ENCODE measurements around the gene LLGL1. TPM values are rescaled to one million over a fixed set of nuclear protein-coding genes. Genes with fewer than 3 reads are reported as not detected.

LLGL1 gene
- total and polyA plus RNA-seq, 7 experiments from 2014 or later = 0.89 to 21.6 (median 13.6) TPM

- H3K9me3 ChIP-seq (ENCODE audit: control insufficient read depth in 2 of 3, low read length in 3 of 3) = no peaks in the 10 kb centered on the region
- H3K27ac Mint-ChIP-seq = peak overlapping the region in 1 of 9 donors; percentile 25
- ChIA-PET POLR2A (interaction anchor here (0.9 kb wide), 1 partner anchor 26 kb away, joined by 3 read pairs; no protein-coding TSS in a partner anchor), CTCF (no interaction called here)
- intact Hi-C loops (cut with micrococcal nuclease) = no loop called here
- peaks cover 3 to 10% (median 8%) of the 10 kb centered on the region in 7 donors for H3K4me1 Mint-ChIP-seq
- DNase-seq = no peak
- ATAC-seq = no peak
- H3K27ac ChIP-seq (ENCODE audit: low read depth, low read length) = no peak overlapping the region
- H3K9me3 Mint-ChIP-seq = no peaks in the 10 kb centered on the region
- peaks cover 5 to 23% (median 9%) of the 10 kb centered on the region in 5 donors for H3K36me3 Mint-ChIP-seq
- no peak overlapping the region for H3K4me3 ChIP-seq (ENCODE audit: low read length)
- H3K27me3 ChIP-seq (ENCODE audit: control insufficient read depth in 2 of 2, insufficient read depth in 2 of 2, low read length in 2 of 2) = no peaks in the 10 kb centered on the region
- no peaks in the 10 kb centered on the region for H3K27me3 Mint-ChIP-seq
- peaks cover 2 to 93% (median 16%) of the 10 kb centered on the region in 3 experiments for H3K36me3 ChIP-seq (ENCODE audit: control insufficient read depth in 2 of 3, insufficient read depth in 3 of 3, low read length in 3 of 3)
- peaks cover 0 to under 1% of the 10 kb centered on the region in 2 donors for H3K4me1 ChIP-seq (ENCODE audit: control insufficient read depth in 2 of 2, insufficient read depth in 2 of 2, low read length in 2 of 2)
- H3K4me3 Mint-ChIP-seq = no peak overlapping the region
These were observed 25.3 kb downstream of the LLGL1 start for GRCh38 chr17:18250708-18251107.

GRCh38 chr17:18251204-18251603 is 25.8 kb downstream of the LLGL1 start:
- H3K4me3 Mint-ChIP-seq = no peak overlapping the region
- ATAC-seq (no peak), DNase-seq (no peak)
- Histone ChIP-seq H3K4me1 (ENCODE audit: control insufficient read depth in 2 of 2, insufficient read depth in 2 of 2, low read length in 2 of 2) (peaks cover 0 to 5% of the 10 kb centered on the region in 2 donors), H3K27ac (ENCODE audit: low read depth, low read length) (no peak overlapping the region), H3K9me3 (ENCODE audit: control insufficient read depth in 2 of 3, low read length in 3 of 3) (no peaks in the 10 kb centered on the region), H3K36me3 (ENCODE audit: control insufficient read depth in 2 of 3, insufficient read depth in 3 of 3, low read length in 3 of 3) (peaks cover 5 to 93% (median 16%) of the 10 kb centered on the region in 3 experiments), H3K4me3 (ENCODE audit: low read length) (no peak overlapping the region), H3K27me3 (ENCODE audit: control insufficient read depth in 2 of 2, insufficient read depth in 2 of 2, low read length in 2 of 2) (no peaks in the 10 kb centered on the region)
- H3K36me3 Mint-ChIP-seq = peaks cover 5 to 22% (median 9%) of the 10 kb centered on the region in 5 donors
- no peaks in the 10 kb centered on the region for H3K27me3 Mint-ChIP-seq
- peak overlapping the region in 1 of 9 donors; percentile 25 for H3K27ac Mint-ChIP-seq
- peaks cover 4 to 14% (median 10%) of the 10 kb centered on the region in 7 donors for H3K4me1 Mint-ChIP-seq
- POLR2A ChIA-PET = no interaction called here
- CTCF ChIA-PET = interaction anchor here (0.6 kb wide), 1 partner anchor 19 kb away, joined by 3 read pairs; no protein-coding TSS in a partner anchor
- intact Hi-C loops (cut with micrococcal nuclease) = no loop called here
- H3K9me3 Mint-ChIP-seq = no peaks in the 10 kb centered on the region

- no peaks in the 10 kb centered on the region for H3K27me3 Mint-ChIP-seq
- ChIA-PET POLR2A (no interaction called here), CTCF (no interaction called here)
- H3K36me3 ChIP-seq (ENCODE audit: control insufficient read depth in 2 of 3, insufficient read depth in 3 of 3, low read length in 3 of 3) = peaks cover 5 to 88% (median 16%) of the 10 kb centered on the region in 3 experiments
- ATAC-seq (no peak), DNase-seq (no peak)
- intact Hi-C loops (cut with micrococcal nuclease) = no loop called here
- no peak overlapping the region for H3K4me3 ChIP-seq (ENCODE audit: low read length)
- H3K9me3 Mint-ChIP-seq = no peaks in the 10 kb centered on the region
- no peak overlapping the region for H3K27ac ChIP-seq (ENCODE audit: low read depth, low read length)
- H3K9me3 ChIP-seq (ENCODE audit: control insufficient read depth in 2 of 3, low read length in 3 of 3) = no peaks in the 10 kb centered on the region
- H3K4me1 Mint-ChIP-seq = peaks cover 8 to 24% (median 18%) of the 10 kb centered on the region in 7 donors
- H3K27ac Mint-ChIP-seq = no peak overlapping the region
- H3K4me1 ChIP-seq (ENCODE audit: control insufficient read depth in 2 of 2, insufficient read depth in 2 of 2, low read length in 2 of 2) = peaks cover 4 to 15% of the 10 kb centered on the region in 2 donors
- no peaks in the 10 kb centered on the region for H3K27me3 ChIP-seq (ENCODE audit: control insufficient read depth in 2 of 2, insufficient read depth in 2 of 2, low read length in 2 of 2)
- H3K36me3 Mint-ChIP-seq = peaks cover 5 to 22% (median 8%) of the 10 kb centered on the region in 5 donors
- H3K4me3 Mint-ChIP-seq = no peak overlapping the region
These were observed 26.7 kb downstream of the LLGL1 start for GRCh38 chr17:18252160-18252559.

GRCh38 chr17:18253187-18253884 is 27.9 kb downstream of the LLGL1 start:
- Mint-ChIP-seq H3K27me3 (no peaks in the 10 kb centered on the region), H3K4me1 (peaks cover 11 to 29% (median 21%) of the 10 kb centered on the region in 7 donors), H3K9me3 (no peaks in the 10 kb centered on the region), H3K36me3 (peaks cover under 1 to 17% (median 5%) of the 10 kb centered on the region in 5 donors), H3K27ac (no peak overlapping the region), H3K4me3 (no peak overlapping the region)
- no peak overlapping the region for H3K4me3 ChIP-seq (ENCODE audit: low read length)
- H3K27ac ChIP-seq (ENCODE audit: low read depth, low read length) = no peak overlapping the region
- DNase-seq (no peak), ATAC-seq (no peak)
- intact Hi-C loops (cut with micrococcal nuclease) = no loop called here
- peaks cover 5 to 80% (median 16%) of the 10 kb centered on the region in 3 experiments for H3K36me3 ChIP-seq (ENCODE audit: control insufficient read depth in 2 of 3, insufficient read depth in 3 of 3, low read length in 3 of 3)
- H3K4me1 ChIP-seq (ENCODE audit: control insufficient read depth in 2 of 2, insufficient read depth in 2 of 2, low read length in 2 of 2) = peaks cover 9 to 21% of the 10 kb centered on the region in 2 donors
- ChIA-PET CTCF (interaction anchor here (1.0 kb wide), 1 partner anchor 15 kb away, joined by 3 read pairs; no protein-coding TSS in a partner anchor), POLR2A (no interaction called here)
- H3K9me3 ChIP-seq (ENCODE audit: control insufficient read depth in 2 of 3, low read length in 3 of 3) = no peaks in the 10 kb centered on the region
- no peaks in the 10 kb centered on the region for H3K27me3 ChIP-seq (ENCODE audit: control insufficient read depth in 2 of 2, insufficient read depth in 2 of 2, low read length in 2 of 2)

GRCh38 chr17:18253947-18254821 is 28.7 kb downstream of the LLGL1 start:
- ChIA-PET CTCF (interaction anchor here (1.0 kb wide), 1 partner anchor 14 kb away, joined by 3 read pairs; no protein-coding TSS in a partner anchor), POLR2A (no interaction called here)
- Mint-ChIP-seq H3K4me3 (no peak overlapping the region), H3K27ac (no peak overlapping the region), H3K27me3 (no peaks in the 10 kb centered on the region), H3K36me3 (peaks cover 0 to 16% (median 5%) of the 10 kb centered on the region in 5 donors), H3K4me1 (peaks cover 11 to 33% (median 21%) of the 10 kb centered on the region in 7 donors), H3K9me3 (no peaks in the 10 kb centered on the region)
- intact Hi-C loops (cut with micrococcal nuclease) = no loop called here
- no peaks in the 10 kb centered on the region for H3K27me3 ChIP-seq (ENCODE audit: control insufficient read depth in 2 of 2, insufficient read depth in 2 of 2, low read length in 2 of 2)
- peaks cover 13 to 21% of the 10 kb centered on the region in 2 donors for H3K4me1 ChIP-seq (ENCODE audit: control insufficient read depth in 2 of 2, insufficient read depth in 2 of 2, low read length in 2 of 2)
- no peak overlapping the region for H3K4me3 ChIP-seq (ENCODE audit: low read length)
- H3K27ac ChIP-seq (ENCODE audit: low read depth, low read length) = no peak overlapping the region
- no peak for ATAC-seq
- DNase-seq = no peak
- H3K36me3 ChIP-seq (ENCODE audit: control insufficient read depth in 2 of 3, insufficient read depth in 3 of 3, low read length in 3 of 3) = peaks cover 5 to 72% (median 8%) of the 10 kb centered on the region in 3 experiments
- no peaks in the 10 kb centered on the region for H3K9me3 ChIP-seq (ENCODE audit: control insufficient read depth in 2 of 3, low read length in 3 of 3)

GRCh38 chr17:18254888-18255649 is 29.6 kb downstream of the LLGL1 start:
- peaks cover 0 to 13% (median 4%) of the 10 kb centered on the region in 5 donors for H3K36me3 Mint-ChIP-seq
- no peak for ATAC-seq
- Histone ChIP-seq H3K27me3 (ENCODE audit: control insufficient read depth in 2 of 2, insufficient read depth in 2 of 2, low read length in 2 of 2) (no peaks in the 10 kb centered on the region), H3K27ac (ENCODE audit: low read depth, low read length) (no peak overlapping the region), H3K9me3 (ENCODE audit: control insufficient read depth in 2 of 3, low read length in 3 of 3) (no peaks in the 10 kb centered on the region), H3K36me3 (ENCODE audit: control insufficient read depth in 2 of 3, insufficient read depth in 3 of 3, low read length in 3 of 3) (peaks cover 5 to 67% (median 8%) of the 10 kb centered on the region in 3 experiments), H3K4me3 (ENCODE audit: low read length) (no peak overlapping the region), H3K4me1 (ENCODE audit: control insufficient read depth in 2 of 2, insufficient read depth in 2 of 2, low read length in 2 of 2) (peaks cover 19 to 27% of the 10 kb centered on the region in 2 donors)
- H3K4me3 Mint-ChIP-seq = peak overlapping the region in 1 of 10 donors; percentile 28
- POLR2A ChIA-PET = interaction anchor here (1.3 kb wide), 1 partner anchor 10 kb away, joined by 4 read pairs; no protein-coding TSS in a partner anchor
- H3K27me3 Mint-ChIP-seq = no peaks in the 10 kb centered on the region
- no peak for DNase-seq
- peaks cover 11 to 39% (median 27%) of the 10 kb centered on the region in 7 donors for H3K4me1 Mint-ChIP-seq
- no peak overlapping the region for H3K27ac Mint-ChIP-seq
- intact Hi-C loops (cut with micrococcal nuclease) = no loop called here
- peaks cover 0 to 2% (median 0%) of the 10 kb centered on the region in 11 donors for H3K9me3 Mint-ChIP-seq
- CTCF ChIA-PET = no interaction called here
